ENCODE measurements around the gene MYH7. TPM values are rescaled to one million over a fixed set of nuclear protein-coding genes. Genes with fewer than 3 reads are reported as not detected.

MYH7 gene
- total RNA-seq, result not detected in 2 replicates

DNA sequence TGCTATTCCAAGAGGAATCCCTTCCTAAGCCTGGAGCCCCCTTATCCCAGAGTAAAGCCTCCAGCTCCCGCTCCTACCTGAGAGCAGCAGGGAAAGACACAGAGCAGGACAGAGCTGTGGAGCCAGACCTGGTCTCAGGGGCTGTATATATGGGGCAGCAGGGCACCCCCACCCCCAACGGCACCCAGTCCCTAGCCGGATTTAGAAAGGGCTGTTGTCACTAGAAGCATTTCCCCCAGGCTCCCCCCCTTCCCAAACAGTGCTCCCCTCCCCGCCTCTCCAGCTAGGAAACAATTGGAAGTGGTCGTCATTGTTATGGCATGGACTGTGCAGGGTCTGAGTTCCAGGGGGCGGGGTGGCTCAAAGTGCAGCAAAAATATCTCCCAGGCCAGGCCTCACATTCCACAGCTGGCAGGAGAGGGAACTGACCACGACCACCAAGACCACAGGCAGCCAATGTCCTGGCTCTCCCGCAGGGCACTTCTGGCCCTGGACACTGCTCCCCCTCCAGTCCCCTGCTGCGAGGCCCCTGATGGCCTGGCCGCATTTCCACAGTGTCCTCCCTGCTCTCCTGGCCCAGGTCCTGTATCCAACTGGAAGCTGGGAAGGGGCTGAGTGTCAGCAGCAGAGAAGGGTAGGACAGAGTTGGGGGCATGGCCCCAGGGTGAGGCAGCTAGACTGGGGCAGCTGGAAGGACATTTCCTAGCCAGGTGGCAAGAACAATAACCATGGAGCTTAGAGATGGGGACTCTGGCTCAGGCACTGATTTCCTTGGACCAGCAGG, at the start of gene MYH7:
Gene MYH7 (minus strand): TSS at position 118 of the 784 bp plus-strand sequence. CDS start 1,928 bp downstream, outside the sequence.

DNA sequence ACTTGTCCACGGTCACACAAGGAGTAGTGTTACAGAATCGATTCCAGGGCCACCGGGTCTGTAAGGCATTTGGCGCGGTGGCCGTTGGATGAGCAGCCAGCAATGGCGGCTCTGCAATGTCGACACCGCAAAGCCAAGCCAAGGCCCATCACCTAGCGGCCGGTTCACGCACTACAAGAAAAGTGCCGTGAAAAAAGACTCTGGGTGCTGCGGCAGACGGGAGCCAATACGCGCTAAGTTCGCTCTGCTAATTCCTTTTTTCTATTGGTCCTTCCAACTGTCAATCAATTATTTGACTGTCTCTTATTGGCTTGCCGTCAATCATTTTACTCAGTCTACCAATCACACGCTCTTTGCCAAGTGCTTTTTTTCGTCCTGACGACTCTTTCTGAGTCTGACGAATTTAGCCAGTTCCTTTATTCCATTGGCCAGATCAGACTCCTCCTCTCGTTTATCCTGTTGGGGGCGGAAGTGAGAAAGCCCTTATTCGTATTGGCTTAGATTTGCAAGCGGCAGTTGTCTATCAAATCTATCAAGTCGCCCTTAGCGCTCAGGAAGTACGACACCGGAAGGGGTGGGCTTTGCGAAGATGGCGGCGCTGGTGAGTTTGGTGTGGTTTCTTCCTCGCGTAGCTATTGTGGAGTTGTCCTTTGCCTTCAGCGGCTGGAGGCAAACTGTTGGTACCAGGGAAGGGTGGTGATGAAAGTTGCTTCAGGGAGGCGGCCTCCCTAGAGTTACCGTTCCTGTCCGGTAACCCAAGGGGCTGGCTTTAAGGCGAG, 33.9 kb upstream of the MYH7 start, which contains the start of gene NGDN:
Gene NGDN (plus strand): TSS at position 577 of the 779 bp plus-strand sequence. CDS start 13 bp downstream, at position 590.

GRCh38 chr14:23407516-23408306, 27.7 kb downstream of the MYH7 start, which contains the start of gene MYH6:
TSS of gene MYH6 (minus strand) at chr14:23408273. CDS start at chr14:23407223, 1,050 bp downstream.

DNA sequence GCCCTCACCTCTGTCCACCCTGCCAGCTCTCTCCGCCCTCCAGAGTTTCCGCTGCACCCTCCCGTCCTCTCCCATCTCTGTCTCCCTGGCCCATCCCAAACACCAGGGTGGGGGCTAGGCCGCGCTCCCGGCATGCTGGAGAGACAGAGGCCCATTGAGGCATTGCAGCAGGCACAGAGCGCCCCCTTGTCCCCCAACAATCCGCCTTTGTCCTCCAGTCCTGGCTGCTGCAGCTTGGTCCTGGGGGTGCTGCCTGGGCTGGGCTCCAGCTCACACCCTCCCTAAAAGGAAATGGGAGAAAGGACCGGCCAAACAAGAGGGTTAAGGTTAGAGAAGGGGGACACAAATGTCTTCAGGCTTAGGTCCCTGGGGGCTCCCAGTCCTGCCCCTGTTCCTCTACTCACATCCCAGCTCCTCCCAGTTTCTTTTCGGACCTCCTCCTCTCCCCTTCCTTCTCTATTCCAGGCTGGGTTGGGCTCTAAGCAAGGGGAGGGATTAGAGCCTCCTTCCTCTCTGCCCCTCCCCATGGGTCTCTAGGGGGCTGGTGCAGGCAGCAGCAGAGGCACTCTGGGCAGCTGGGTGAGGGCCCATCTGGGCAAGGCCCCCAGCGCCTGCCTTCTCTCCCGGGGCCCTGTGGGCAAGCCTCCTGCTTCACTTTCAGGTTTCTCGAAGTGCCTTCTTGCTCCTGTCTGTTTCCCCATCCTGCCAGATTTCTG, 58.8 kb downstream of the MYH7 start, which contains the start of gene CMTM5:
Gene CMTM5 (plus strand): TSS at position 565 of the 716 bp plus-strand sequence. CDS start 206 bp downstream, outside the sequence.

GRCh38 chr14:23372509-23372908, 63.0 kb downstream of the MYH7 start, which contains the start of gene IL25:
TSS of gene IL25 (plus strand) at chr14:23372809.

GRCh38 chr14:23365036-23365731, 70.3 kb downstream of the MYH7 start, which contains the start of gene EFS:
TSS of gene EFS (minus strand) at chr14:23365172. CDS start at chr14:23365025, 147 bp downstream.

Small RNA genes lying within 50 kb of the gene (small RNA-seq; reads per million reads assigned to genes)
- not detected for gene MIR208A
- not detected for gene MIR208B

Other genes starting within 250 kb of the MYH7 start
- gene RNF212B, start 197.7 kb downstream of the MYH7 start, total RNA-seq, result not detected in 2 replicates
- gene HOMEZ, start 149.5 kb downstream of the MYH7 start, total RNA-seq, result 5.7 and 7.7 TPM in 2 replicates
- gene PPP1R3E, start 132.8 kb downstream of the MYH7 start, total RNA-seq, result 3.7 and 4.3 TPM in 2 replicates
- gene BCL2L2, start 128.8 kb downstream of the MYH7 start, total RNA-seq, result 12.5 and 16.8 TPM in 2 replicates
- gene PABPN1, start 114.2 kb downstream of the MYH7 start, total RNA-seq, result 52.4 and 55.9 TPM in 2 replicates
- 5.3 and 9.9 TPM in 2 replicates for gene SLC22A17, start 82.8 kb downstream of the MYH7 start, total RNA-seq
- 0.59 and 1.1 TPM in 2 replicates for gene EFS, start 70.5 kb downstream of the MYH7 start, total RNA-seq
- gene IL25, start 62.9 kb downstream of the MYH7 start, total RNA-seq, result not detected in 2 replicates
- gene CMTM5, start 58.6 kb downstream of the MYH7 start, total RNA-seq, result not detected in 2 replicates
- gene MYH6, start 27.4 kb downstream of the MYH7 start, total RNA-seq, result not detected in 2 replicates
- gene NGDN, start 34.0 kb upstream of the MYH7 start, total RNA-seq, result 30.5 and 32.8 TPM in 2 replicates
- gene ZFHX2, start 116.1 kb upstream of the MYH7 start, total RNA-seq, result 0.20 and 0.73 TPM in 2 replicates
- gene THTPA, start 120.6 kb upstream of the MYH7 start, total RNA-seq, result 15.8 and 17.8 TPM in 2 replicates
- gene AP1G2, start 132.1 kb upstream of the MYH7 start, total RNA-seq, result 11.7 and 22.4 TPM in 2 replicates
- not detected in 2 replicates for gene JPH4, start 143.1 kb upstream of the MYH7 start, total RNA-seq
- gene DHRS2, start 200.7 kb upstream of the MYH7 start, total RNA-seq, result 0.37 and 0.39 TPM in 2 replicates

Measured in subcutaneous preadipocyte (primary cell).